CD4-positive, alpha-beta T cell treated with Interferon alpha-2 for 1 hour (primary cell): ENCODE results near the gene TFR2.

Source experiments
- DNase-seq, 2 donors: peaks; one replicate each; pipeline ENCODE4 v3.0.0-alpha.2; 2020 to 2022

Gene TFR2

GRCh38 chr7:100654908-100655831, 13.8 kb upstream of the TFR2 start:
- no peak for DNase-seq

GRCh38 chr7:100649826-100650565, 8.6 kb upstream of the TFR2 start:
- no peak for DNase-seq

- peak; percentile 42 to 53 for DNase-seq
Observed at GRCh38 chr7:100642534-100642907, 1.2 kb upstream of the TFR2 start.

- no peak for DNase-seq
Observed at GRCh38 chr7:100641860-100642533, 645 bp upstream of the TFR2 start.

GRCh38 chr7:100640517-100641440, 573 bp downstream of the TFR2 start:
- DNase-seq: no peak

- DNase-seq: no peak
Observed at GRCh38 chr7:100639995-100640516, 1.3 kb downstream of the TFR2 start.

- DNase-seq: peak; percentile 54 to 68
Observed at GRCh38 chr7:100632951-100633717, 8.2 kb downstream of the TFR2 start.

GRCh38 chr7:100630066-100630465, 11.3 kb downstream of the TFR2 start:
- DNase-seq: no peak

- peak; percentile 13 to 33 for DNase-seq
Observed at GRCh38 chr7:100629117-100629716, 12.1 kb downstream of the TFR2 start.

- no peak for DNase-seq
Observed at GRCh38 chr7:100627238-100627549, 14.2 kb downstream of the TFR2 start.

GRCh38 chr7:100626530-100627237, 14.7 kb downstream of the TFR2 start:
- peak; percentile 92 to 94 for DNase-seq

GRCh38 chr7:100626055-100626454, 15.3 kb downstream of the TFR2 start:
- DNase-seq: no peak

GRCh38 chr7:100623951-100624824, 17.2 kb downstream of the TFR2 start:
- DNase-seq: no peak

GRCh38 chr7:100621554-100621953, 19.8 kb downstream of the TFR2 start:
- DNase-seq: no peak

- DNase-seq: no peak
Observed at GRCh38 chr7:100620804-100621203, 20.5 kb downstream of the TFR2 start.

GRCh38 chr7:100620239-100620638, 21.1 kb downstream of the TFR2 start:
- no peak for DNase-seq

- no peak for DNase-seq
Observed at GRCh38 chr7:100614308-100614861, 27.0 kb downstream of the TFR2 start.

- no peak for DNase-seq
Observed at GRCh38 chr7:100613412-100614175, 27.8 kb downstream of the TFR2 start.
